H9 (cell line): ENCODE results near the gene ULK4. TPM values are rescaled to one million over a fixed set of nuclear protein-coding genes. Genes with fewer than 3 reads are reported as not detected.

Experiments used
- DNase-seq: peaks from one replicate; pipeline ENCODE4 v3.0.0-alpha.2; 2017
- H2AFZ ChIP-seq: one replicate; pipeline ENCODE4 v1.6.1; 2013; ENCODE audit warnings: mild to moderate bottlenecking, low read length, control low read depth, moderate library complexity
- H2AK5ac ChIP-seq: 2 replicates; pipeline ENCODE4 v1.6.1; 2013; ENCODE audit warnings: low read length, control low read depth, mixed read lengths; ENCODE audit not compliant: insufficient read length
- H2BK120ac ChIP-seq: one replicate; pipeline ENCODE4 v1.6.1; 2013; ENCODE audit warnings: low read depth, mild to moderate bottlenecking, low read length, control low read depth, inconsistent platforms; ENCODE audit not compliant: poor library complexity, severe bottlenecking
- H2BK12ac ChIP-seq: 2 replicates; pipeline ENCODE4 v1.6.1; 2013; ENCODE audit warnings: low read length, control low read depth, mixed read lengths, low read depth; ENCODE audit not compliant: insufficient read length
- H2BK15ac ChIP-seq: 2 replicates; pipeline ENCODE4 v1.6.1; 2013; ENCODE audit warnings: low read depth, low read length, control low read depth
- H2BK20ac ChIP-seq: one replicate; pipeline ENCODE4 v1.6.1; 2013; ENCODE audit warnings: low read depth, mild to moderate bottlenecking, low read length, control low read depth, inconsistent platforms; ENCODE audit not compliant: poor library complexity, severe bottlenecking
- H2BK5ac ChIP-seq: 2 replicates; pipeline ENCODE4 v1.6.1; 2013; ENCODE audit warnings: low read length, control low read depth, mixed read lengths; ENCODE audit not compliant: insufficient read length
- H3K14ac ChIP-seq: 2 replicates; pipeline ENCODE4 v1.6.1; 2013; ENCODE audit warnings: low read length, control low read depth; ENCODE audit not compliant: insufficient read depth
- H3K18ac ChIP-seq: 2 replicates; pipeline ENCODE4 v1.6.1; 2013; ENCODE audit warnings: low read depth, mild to moderate bottlenecking, mixed read lengths, low read length, control low read depth; ENCODE audit not compliant: insufficient read length
- H3K23ac ChIP-seq: 2 replicates; pipeline ENCODE4 v1.6.1; 2013; ENCODE audit warnings: low read length, control low read depth, mixed read lengths, low read depth; ENCODE audit not compliant: insufficient read length
- H3K23me2 ChIP-seq: 2 replicates; pipeline ENCODE4 v1.6.1; 2013; ENCODE audit warnings: low read depth, mild to moderate bottlenecking, mixed read lengths, low read length, control low read depth; ENCODE audit not compliant: insufficient read length, poor library complexity, severe bottlenecking
- H3K27ac ChIP-seq: 2 replicates; pipeline ENCODE4 v1.5.1; 2013; ENCODE audit warnings: low read length, control low read depth, mixed read lengths, low read depth; ENCODE audit not compliant: insufficient read length
- H3K27me3 ChIP-seq: 2 replicates; pipeline ENCODE4 v1.6.1; 2013; ENCODE audit warnings: low read length, control low read depth, inconsistent platforms; ENCODE audit not compliant: insufficient read depth
- H3K4ac ChIP-seq: 2 replicates; pipeline ENCODE4 v1.6.1; 2013; ENCODE audit warnings: low read depth, mild to moderate bottlenecking, control low read depth, inconsistent platforms, low read length, moderate library complexity
- H3K4me1 ChIP-seq: 2 replicates; pipeline ENCODE4 v1.6.1; 2013; ENCODE audit warnings: low read length, control low read depth, inconsistent platforms; ENCODE audit not compliant: insufficient read depth
- H3K4me2 ChIP-seq: 2 replicates; pipeline ENCODE4 v1.6.1; 2013; ENCODE audit warnings: low read length, control low read depth, mixed read lengths; ENCODE audit not compliant: insufficient read length, insufficient read depth
- H3K56ac ChIP-seq: 2 replicates; pipeline ENCODE4 v1.6.1; 2013; ENCODE audit warnings: low read depth, mild to moderate bottlenecking, mixed read lengths, low read length, control low read depth; ENCODE audit not compliant: insufficient read length
- H3K79me1 ChIP-seq: 2 replicates; pipeline ENCODE4 v1.6.1; 2013; ENCODE audit warnings: low read depth, mild to moderate bottlenecking, moderate library complexity, low read length, control low read depth, inconsistent platforms; ENCODE audit not compliant: insufficient read depth, poor library complexity, severe bottlenecking
- H3K79me2 ChIP-seq: 2 replicates; pipeline ENCODE4 v1.6.1; 2013; ENCODE audit warnings: low read length, control low read depth, inconsistent platforms; ENCODE audit not compliant: insufficient read depth
- H3K9ac ChIP-seq: 2 replicates; pipeline ENCODE4 v1.6.1; 2013; ENCODE audit warnings: low read length, control low read depth, mixed read lengths; ENCODE audit not compliant: insufficient read length; ENCODE audit errors: extremely low read depth
- H3K9me3 ChIP-seq: one replicate; pipeline ENCODE4 v1.6.1; 2013; ENCODE audit warnings: low read depth, low read length, inconsistent platforms; ENCODE audit not compliant: control insufficient read depth
- H3T11ph ChIP-seq: one replicate; pipeline ENCODE4 v1.6.1; 2013; ENCODE audit warnings: mild to moderate bottlenecking, low read length, control low read depth, inconsistent platforms
- H4K20me1 ChIP-seq: one replicate; pipeline ENCODE4 v1.6.1; 2013; ENCODE audit not compliant: control insufficient read depth, insufficient read length, insufficient read depth
- H4K5ac ChIP-seq: 2 replicates; pipeline ENCODE4 v1.6.1; 2013; ENCODE audit warnings: low read depth, mild to moderate bottlenecking, mixed read lengths, low read length, control low read depth; ENCODE audit not compliant: insufficient read length
- H4K8ac ChIP-seq: replicated peaks from 2 replicates; pipeline ENCODE4 v1.6.1; 2013; ENCODE audit warnings: low read length, control low read depth, mixed read lengths, low read depth; ENCODE audit not compliant: insufficient read length
- H4K91ac ChIP-seq: 2 replicates; pipeline ENCODE4 v1.6.1; 2013; ENCODE audit warnings: low read depth, mild to moderate bottlenecking, moderate library complexity, mixed read lengths, low read length, control low read depth; ENCODE audit not compliant: insufficient read length
- H3K27ac Mint-ChIP-seq, 3 experiments: 2 replicates in 2 of 3; 3 replicates in 1 of 3; pipeline ENCODE4 v1.8.0; 2020 to 2021; ENCODE audit warnings: mixed read lengths in 3 of 3, mild to moderate bottlenecking in 1 of 3, moderate library complexity in 1 of 3
- H3K27me3 Mint-ChIP-seq: 2 replicates; pipeline ENCODE4 v1.8.0; 2021; ENCODE audit warnings: low read depth, mild to moderate bottlenecking, moderate library complexity, mixed read lengths
- H3K36me3 Mint-ChIP-seq, 3 experiments: 2 replicates in 2 of 3; 3 replicates in 1 of 3; pipeline ENCODE4 v1.8.0; 2020 to 2021; ENCODE audit warnings: low read depth in 3 of 3, mixed read lengths in 3 of 3; ENCODE audit not compliant: insufficient read depth in 1 of 3
- H3K4me1 Mint-ChIP-seq, 2 experiments: 2 replicates each; pipeline ENCODE4 v1.8.0; 2020; ENCODE audit warnings: mixed read lengths in 2 of 2
- H3K4me3 Mint-ChIP-seq, 2 experiments: 2 replicates in 1 of 2; 3 replicates in 1 of 2; pipeline ENCODE4 v1.8.0; 2020 to 2021; ENCODE audit warnings: mild to moderate bottlenecking in 2 of 2, mixed read lengths in 2 of 2, moderate library complexity in 1 of 2
- H3K9me3 Mint-ChIP-seq, 2 experiments: 2 replicates in 1 of 2; 3 replicates in 1 of 2; pipeline ENCODE4 v1.8.0; 2020; ENCODE audit warnings: mild to moderate bottlenecking in 2 of 2, mixed read lengths in 2 of 2, moderate library complexity in 1 of 2
- total RNA-seq: library from RNA; stranded (reverse); gene quantifications from 2 replicates; pipeline ENCODE4 v1.2.1, GENCODE V29; 2021
- TF ChIP-seq, protein P1 (sequence below): fragments of 200-600 bp; sonication (generic); conservative IDR thresholded peaks from 3 replicates; pipeline ENCODE4 v1.8.0; 2021; ENCODE audit warnings: antibody characterized with exemption, mild to moderate bottlenecking

ULK4 gene
- total RNA-seq, 1 experiment from 2014 or later: 12.9 TPM

DNA sequence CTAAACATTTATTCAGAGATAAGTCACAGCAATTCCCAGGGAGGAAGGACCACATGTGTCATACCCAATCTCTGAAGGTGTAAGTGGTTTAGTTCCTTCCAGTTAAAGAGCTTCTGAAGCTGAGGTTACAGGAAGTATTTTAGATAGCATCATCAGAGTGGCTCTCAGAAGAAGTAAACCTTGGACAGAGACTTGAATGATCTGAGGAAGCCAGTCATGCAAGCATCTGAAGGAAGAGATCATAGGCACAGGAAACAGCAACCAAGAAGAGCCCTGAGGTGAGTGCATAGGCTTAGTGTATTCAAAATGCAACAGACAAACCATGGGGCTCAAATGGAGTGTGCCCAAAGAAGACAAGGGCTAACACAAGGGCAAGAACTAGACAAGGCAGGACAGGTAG lies 210.3 kb downstream of the ULK4 start:
- Histone ChIP-seq H2BK15ac (no peak overlapping the region), H3T11ph (no peak overlapping the region), H3K79me2 (no peaks in the 10 kb centered on the region), H3K4me1 (no peaks in the 10 kb centered on the region), H3K14ac (no peak overlapping the region), H2BK5ac (no peak overlapping the region), H4K5ac (no peak overlapping the region), H3K4ac (no peak overlapping the region), H4K20me1 (no peaks in the 10 kb centered on the region), H4K8ac (no peak overlapping the region), H3K23me2 (no peaks in the 10 kb centered on the region), H3K27ac (no peak overlapping the region), H3K18ac (no peak overlapping the region), H3K23ac (no peak overlapping the region), H3K9ac (no peak overlapping the region), H2BK120ac (no peak overlapping the region), H2BK12ac (no peak overlapping the region), H3K27me3 (no peaks in the 10 kb centered on the region), H3K4me2 (no peak overlapping the region), H2AK5ac (no peak overlapping the region), H3K79me1 (no peaks in the 10 kb centered on the region), H2BK20ac (no peak overlapping the region), H3K9me3 (no peaks in the 10 kb centered on the region), H3K56ac (no peak overlapping the region), H4K91ac (no peak overlapping the region), H2AFZ (no peak overlapping the region)
- H3K9me3 Mint-ChIP-seq: no peaks in the 10 kb centered on the region
- H3K27ac Mint-ChIP-seq: 0 out of 7 replicates have a peak overlapping the region, but pooled peaks of 1 of the 3 experiments have one; percentile 5
- peaks cover 3 to 6% (median 5%) of the 10 kb centered on the region in 3 experiments; a peak in 3 of 7 replicates for H3K36me3 Mint-ChIP-seq
- no peaks in the 10 kb centered on the region for H3K27me3 Mint-ChIP-seq
- H3K4me3 Mint-ChIP-seq: no peak overlapping the region
- H3K4me1 Mint-ChIP-seq: peaks cover 0 to 4% of the 10 kb centered on the region in 2 experiments; a peak in 1 of 4 replicates
- TF ChIP-seq, protein P1, sequence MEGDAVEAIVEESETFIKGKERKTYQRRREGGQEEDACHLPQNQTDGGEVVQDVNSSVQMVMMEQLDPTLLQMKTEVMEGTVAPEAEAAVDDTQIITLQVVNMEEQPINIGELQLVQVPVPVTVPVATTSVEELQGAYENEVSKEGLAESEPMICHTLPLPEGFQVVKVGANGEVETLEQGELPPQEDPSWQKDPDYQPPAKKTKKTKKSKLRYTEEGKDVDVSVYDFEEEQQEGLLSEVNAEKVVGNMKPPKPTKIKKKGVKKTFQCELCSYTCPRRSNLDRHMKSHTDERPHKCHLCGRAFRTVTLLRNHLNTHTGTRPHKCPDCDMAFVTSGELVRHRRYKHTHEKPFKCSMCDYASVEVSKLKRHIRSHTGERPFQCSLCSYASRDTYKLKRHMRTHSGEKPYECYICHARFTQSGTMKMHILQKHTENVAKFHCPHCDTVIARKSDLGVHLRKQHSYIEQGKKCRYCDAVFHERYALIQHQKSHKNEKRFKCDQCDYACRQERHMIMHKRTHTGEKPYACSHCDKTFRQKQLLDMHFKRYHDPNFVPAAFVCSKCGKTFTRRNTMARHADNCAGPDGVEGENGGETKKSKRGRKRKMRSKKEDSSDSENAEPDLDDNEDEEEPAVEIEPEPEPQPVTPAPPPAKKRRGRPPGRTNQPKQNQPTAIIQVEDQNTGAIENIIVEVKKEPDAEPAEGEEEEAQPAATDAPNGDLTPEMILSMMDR: no peak
- no peak for DNase-seq
